BE2C (cell line): ENCODE data around the gene PC.

Experiments
- DNase-seq: peaks from one replicate; pipeline ENCODE4 v3.0.0-alpha.2; 2020
- H3K27me3 ChIP-seq: fragments of 250-450 bp; sonication (Bioruptor Pico); 2 replicates; pipeline ENCODE4 v1.5.1; 2020; ENCODE audit warnings: mild to moderate bottlenecking
- H3K36me3 ChIP-seq: fragments of 250-450 bp; sonication (Bioruptor Pico); 2 replicates; pipeline ENCODE4 v1.5.1; 2020; ENCODE audit warnings: mild to moderate bottlenecking
- H3K4me1 ChIP-seq: fragments of 250-450 bp; sonication (Bioruptor Pico); 2 replicates; pipeline ENCODE4 v1.5.1; 2020
- H3K4me3 ChIP-seq: 2 replicates; pipeline ENCODE4 v1.5.1; 2011; ENCODE audit warnings: low read depth, low read length
- H3K9me3 ChIP-seq: fragments of 250-450 bp; sonication (Bioruptor Pico); 2 replicates; pipeline ENCODE4 v1.5.1; 2020
- TF ChIP-seq, protein P1 (sequence below): IDR thresholded peaks from 2 replicates; pipeline ENCODE4 v1.5.1; 2012; ENCODE audit warnings: mild to moderate bottlenecking, low read depth, low read length

Gene PC

DNA sequence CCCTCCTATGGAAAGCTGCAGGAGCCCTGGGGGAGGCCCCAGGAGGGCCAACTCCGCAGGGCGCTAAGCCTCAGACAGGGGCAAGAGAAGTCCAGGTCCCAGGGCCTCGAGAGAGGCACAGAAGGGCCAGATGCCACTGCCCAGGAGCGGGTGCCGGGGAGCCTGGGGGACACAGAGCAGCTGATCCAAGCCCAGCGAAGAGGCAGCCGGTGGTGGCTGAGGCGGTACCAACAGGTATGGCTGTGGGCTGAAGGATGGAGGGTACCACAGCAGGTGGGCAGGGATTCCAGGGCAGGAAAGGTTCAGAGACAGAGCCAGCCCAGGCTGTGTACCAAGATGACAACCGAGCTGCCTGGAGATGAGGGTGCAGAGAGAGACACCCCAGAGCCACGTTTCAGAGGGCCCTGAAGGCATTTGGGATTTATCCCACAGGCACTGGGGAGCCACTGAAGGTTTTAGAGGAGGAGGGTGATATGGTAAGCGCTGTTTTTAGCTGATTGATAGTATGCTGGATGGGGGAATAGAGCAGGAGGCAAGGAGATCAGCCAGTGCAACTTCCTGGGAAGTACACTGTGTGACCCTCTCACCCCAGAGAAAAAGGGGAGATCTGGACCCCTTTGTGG lies 17.3 kb upstream of the PC start:
- H3K36me3 ChIP-seq: no peaks in the 10 kb centered on the region
- no peaks in the 10 kb centered on the region for H3K4me1 ChIP-seq
- H3K27me3 ChIP-seq: no peaks in the 10 kb centered on the region
- H3K4me3 ChIP-seq: no peak overlapping the region
- TF ChIP-seq, protein P1, sequence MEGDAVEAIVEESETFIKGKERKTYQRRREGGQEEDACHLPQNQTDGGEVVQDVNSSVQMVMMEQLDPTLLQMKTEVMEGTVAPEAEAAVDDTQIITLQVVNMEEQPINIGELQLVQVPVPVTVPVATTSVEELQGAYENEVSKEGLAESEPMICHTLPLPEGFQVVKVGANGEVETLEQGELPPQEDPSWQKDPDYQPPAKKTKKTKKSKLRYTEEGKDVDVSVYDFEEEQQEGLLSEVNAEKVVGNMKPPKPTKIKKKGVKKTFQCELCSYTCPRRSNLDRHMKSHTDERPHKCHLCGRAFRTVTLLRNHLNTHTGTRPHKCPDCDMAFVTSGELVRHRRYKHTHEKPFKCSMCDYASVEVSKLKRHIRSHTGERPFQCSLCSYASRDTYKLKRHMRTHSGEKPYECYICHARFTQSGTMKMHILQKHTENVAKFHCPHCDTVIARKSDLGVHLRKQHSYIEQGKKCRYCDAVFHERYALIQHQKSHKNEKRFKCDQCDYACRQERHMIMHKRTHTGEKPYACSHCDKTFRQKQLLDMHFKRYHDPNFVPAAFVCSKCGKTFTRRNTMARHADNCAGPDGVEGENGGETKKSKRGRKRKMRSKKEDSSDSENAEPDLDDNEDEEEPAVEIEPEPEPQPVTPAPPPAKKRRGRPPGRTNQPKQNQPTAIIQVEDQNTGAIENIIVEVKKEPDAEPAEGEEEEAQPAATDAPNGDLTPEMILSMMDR: no peak
- no peaks in the 10 kb centered on the region for H3K9me3 ChIP-seq
- no peak for DNase-seq

DNA sequence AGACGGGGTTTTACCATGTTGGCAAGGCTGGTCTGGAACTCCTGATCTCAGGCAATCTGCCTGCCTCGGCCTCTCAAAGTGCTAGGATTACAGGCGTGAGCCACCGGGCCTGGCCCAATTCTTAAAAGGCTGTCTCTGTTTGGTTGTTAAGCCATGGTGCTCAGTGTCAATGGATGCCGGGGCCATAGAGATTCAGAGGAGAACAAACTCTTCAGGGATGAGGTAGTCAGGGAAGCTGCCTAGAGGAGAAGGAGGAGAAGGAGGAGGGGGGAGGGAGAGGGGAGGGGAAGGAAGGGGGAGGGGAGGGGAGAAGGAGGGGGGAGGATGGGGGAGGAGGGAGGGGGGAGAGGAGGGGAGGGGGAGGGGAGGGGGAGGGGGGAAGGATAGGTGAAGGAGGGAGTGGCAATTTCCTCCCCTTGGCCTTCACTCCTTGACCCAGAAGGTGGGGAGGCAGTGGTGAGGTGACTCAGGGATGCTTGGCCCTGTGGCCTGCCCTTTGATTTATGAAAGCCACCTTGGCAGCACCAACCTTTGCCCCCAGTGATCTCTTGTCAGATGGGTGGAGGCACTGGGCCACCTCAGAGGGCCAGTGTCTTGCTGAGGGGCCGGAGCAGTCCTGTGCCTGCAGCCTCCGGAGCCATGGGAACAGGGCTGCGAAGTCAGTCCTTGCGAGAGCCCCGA lies 16.7 kb upstream of the PC start, which contains the start of gene C11orf86:
Gene C11orf86 (plus strand): TSS at position 581 of the 681 bp plus-strand sequence. CDS start 59 bp downstream, at position 640.
- H3K9me3 ChIP-seq: no peaks in the 10 kb centered on the region
- no peak within 1 kb of the TSS for H3K4me3 ChIP-seq
- no peaks in the 10 kb centered on the region for H3K36me3 ChIP-seq
- no peak for DNase-seq
- no peaks in the 10 kb centered on the region for H3K4me1 ChIP-seq
- TF ChIP-seq, protein P1: no peak
- H3K27me3 ChIP-seq: no peaks in the 10 kb centered on the region

DNA sequence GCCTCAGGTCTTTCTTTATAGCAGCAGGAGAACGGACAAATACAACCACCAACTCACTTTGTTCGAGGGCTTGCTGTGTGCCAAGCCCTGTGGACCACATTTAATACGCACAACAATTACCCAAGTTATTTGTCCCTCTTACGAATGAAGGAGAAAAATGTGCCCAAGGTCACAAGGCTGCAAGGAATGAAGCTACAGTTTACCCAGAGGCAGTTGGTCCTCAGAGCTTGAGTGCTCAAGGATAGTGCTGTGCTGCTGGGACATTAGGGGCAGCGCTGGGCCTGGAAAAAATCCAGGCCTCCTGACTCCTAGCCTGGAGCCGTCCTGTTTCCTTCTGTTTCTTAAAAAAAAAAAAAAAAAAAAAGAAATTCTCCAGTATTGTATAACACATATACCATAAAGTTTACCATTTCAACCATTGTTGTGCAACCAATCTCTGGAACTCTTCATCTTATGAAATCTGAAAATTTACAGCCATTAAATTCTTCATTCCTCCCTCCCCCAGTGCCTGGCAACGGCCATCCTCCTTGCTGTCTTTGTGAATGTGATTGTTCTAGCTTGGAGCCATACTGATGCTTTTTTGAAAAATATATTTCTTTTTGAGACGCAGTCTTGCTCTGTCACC lies 15.9 kb upstream of the PC start:
- Histone ChIP-seq H3K4me3 (no peak overlapping the region), H3K27me3 (no peaks in the 10 kb centered on the region), H3K9me3 (no peaks in the 10 kb centered on the region), H3K4me1 (no peaks in the 10 kb centered on the region; the same call in 1 of the 2 replicates), H3K36me3 (no peaks in the 10 kb centered on the region)
- no peak for DNase-seq
- TF ChIP-seq, protein P1: no peak

DNA sequence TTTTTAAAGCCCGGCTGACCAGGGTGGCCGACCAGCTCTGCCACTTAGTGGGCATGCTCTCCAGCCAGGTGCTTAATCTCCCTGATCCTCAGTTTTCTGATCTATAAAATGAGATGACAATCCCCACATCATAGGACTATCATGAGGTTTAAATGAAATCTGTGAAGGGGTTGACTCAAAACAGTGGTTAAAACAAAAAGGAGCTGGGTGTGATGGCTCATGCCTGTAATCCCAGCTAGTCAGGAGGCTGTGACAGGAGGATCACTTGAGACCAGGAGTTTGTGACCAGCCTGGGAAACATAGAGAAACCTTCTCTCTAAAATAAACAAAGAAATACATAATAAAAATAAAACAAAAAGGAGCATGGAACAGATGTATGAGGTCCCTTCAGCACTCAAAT lies 13.3 kb upstream of the PC start:
- TF ChIP-seq, protein P1: no peak
- no peak for DNase-seq
- H3K4me3 ChIP-seq: no peak overlapping the region
- H3K9me3 ChIP-seq: no peaks in the 10 kb centered on the region
- H3K27me3 ChIP-seq: no peaks in the 10 kb centered on the region
- H3K36me3 ChIP-seq: no peaks in the 10 kb centered on the region
- no peaks in the 10 kb centered on the region; the same call in 1 of the 2 replicates for H3K4me1 ChIP-seq

DNA sequence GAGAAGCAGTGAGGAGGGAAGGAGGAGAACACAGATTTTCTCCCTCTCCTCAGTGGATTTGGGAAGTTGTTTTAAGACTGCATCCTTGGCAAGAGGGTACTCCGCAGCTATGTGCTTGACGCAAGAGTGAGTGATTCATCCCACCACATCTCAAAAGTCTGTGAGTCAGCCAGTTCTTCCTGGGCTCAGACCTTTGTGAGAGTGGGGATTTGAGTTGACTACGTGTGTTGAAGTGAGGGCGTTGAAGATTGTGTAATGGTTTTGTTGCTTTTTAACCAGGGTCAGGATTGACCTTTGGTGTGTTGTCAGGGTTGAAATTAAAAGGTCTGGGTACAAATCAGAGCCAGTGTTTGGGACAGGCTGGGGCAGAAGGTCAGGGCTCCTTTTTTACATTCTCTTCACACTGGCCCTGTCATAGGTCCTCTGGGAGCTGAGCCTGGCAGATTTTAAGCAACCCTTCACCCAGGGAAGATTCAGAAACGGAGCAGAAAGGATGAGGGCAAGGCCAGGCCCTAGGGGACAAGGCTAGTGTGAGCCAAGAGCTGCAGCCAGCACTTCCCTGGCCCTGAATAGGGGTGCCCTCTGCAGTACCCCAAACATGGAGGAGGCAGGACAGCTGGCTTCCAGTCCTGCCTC lies 12.7 kb upstream of the PC start:
- Histone ChIP-seq H3K36me3 (no peaks in the 10 kb centered on the region), H3K9me3 (no peaks in the 10 kb centered on the region), H3K4me3 (no peak overlapping the region), H3K4me1 (no peaks in the 10 kb centered on the region; the same call in 1 of the 2 replicates), H3K27me3 (no peaks in the 10 kb centered on the region)
- TF ChIP-seq, protein P1: no peak
- no peak for DNase-seq
